Stomach (tissue), 9 donors: ENCODE data around the gene RSBN1. TPM values are rescaled to one million over a fixed set of nuclear protein-coding genes. Genes with fewer than 3 reads are reported as not detected.
A peak's percentile ranks its signal among the peaks of the same experiment; 100 is the strongest.
"Not testable (repeated sequence)": the region's sequence is repeated elsewhere in the genome, so short reads cannot be mapped to it uniquely, and the experiment has no call there.

Source experiments
- DNase-seq, 2 donors: peaks; one replicate each; pipeline versions ENCODE4 v3.0.0 to v3.0.0-alpha.2; 2013 to 2019
- H3K27ac ChIP-seq, 5 donors: fragments of 200-600 bp in 4 of 5; sonication (generic) in 4 of 5; one replicate each; pipeline ENCODE4 v1.5.1; 2013 to 2019; ENCODE audit warnings: mild to moderate bottlenecking in 1 of 5, moderate library complexity in 1 of 5
- H3K27me3 ChIP-seq, 3 donors: fragments of 200-600 bp; sonication (generic); one replicate each; pipeline ENCODE4 v1.5.1; 2017 to 2019; ENCODE audit warnings: mixed run types in 1 of 3
- H3K36me3 ChIP-seq, 4 donors: fragments of 200-600 bp; sonication (generic); 1 replicate in 3 of 4; 2 replicates in 1 of 4; pipeline ENCODE4 v1.5.1; 2016 to 2019
- H3K4me1 ChIP-seq, 4 donors: fragments of 200-600 bp; sonication (generic); one replicate each; pipeline ENCODE4 v1.5.1; 2016 to 2019
- H3K4me3 ChIP-seq, 4 donors: fragments of 200-600 bp; sonication (generic) in 3 of 4; one replicate each; pipeline ENCODE4 v1.5.1; 2016 to 2019; ENCODE audit warnings: mild to moderate bottlenecking in 1 of 4
- H3K9me3 ChIP-seq, 4 donors: fragments of 200-600 bp; sonication (generic); one replicate each; pipeline ENCODE4 v1.5.1; 2016 to 2019
- CTCF ChIP-seq, 7 experiments: fragments of 450-650 bp in 4 of 7; fragments of 200-600 bp in 3 of 7; sonication (generic) in 3 of 7; IDR thresholded peaks; one replicate each; pipeline ENCODE4 v1.5.1; 2016 to 2019; ENCODE audit warnings: antibody characterized with exemption in 7 of 7, control low read depth in 2 of 7, mild to moderate bottlenecking in 1 of 7
- EP300 ChIP-seq: sonication (generic); formaldehyde crosslinking; IDR thresholded peaks from one replicate; pipeline ENCODE4 v1.6.1; 2017; ENCODE audit warnings: antibody characterized with exemption
- POLR2A ChIP-seq, 4 donors: fragments of 450-650 bp; IDR thresholded peaks; one replicate each; pipeline ENCODE4 v1.6.1; 2016; ENCODE audit warnings: antibody characterized with exemption in 4 of 4, control low read depth in 2 of 4, mild to moderate bottlenecking in 1 of 4, moderate library complexity in 1 of 4
- POLR2AphosphoS5 ChIP-seq, 3 donors: sonication (generic); formaldehyde crosslinking; IDR thresholded peaks; one replicate each; pipeline ENCODE4 v1.6.1; 2016; ENCODE audit warnings: antibody characterized with exemption in 3 of 3
- WGBS, 5 donors: extraction: QIAGEN DNeasy Blood & Tissue Kit in 3 of 5; methylation state at CpG; one replicate each; pipeline versions ENCODE4 v1.1.5 to v1.1.7; 2013 to 2018; 5-methylcytosine and 5-hydroxymethylcytosine counted together
- intact Hi-C: fragments of 100-400 bp; cut with DNase I; formaldehyde crosslinking; loops from one replicate; pipeline ENCODE4 v1.15.1; 2023; ENCODE audit warnings: low total_unique reads
- polyA plus RNA-seq, 3 donors: library from polyadenylated mRNA; stranded (reverse); fragments of 200-250 nt; gene quantifications; one replicate each; pipeline ENCODE4 v1.2.3, GENCODE V29; 2013
- total RNA-seq, 5 donors: library from RNA; depleted of rRNA; stranded (reverse); fragments of >200 nt; gene quantifications; one replicate each; pipeline versions ENCODE4 v1.1.0 to v1.2.3, GENCODE V29; 2014 to 2016
- donor health status: healthy with polysubstance abuse.
- donor health status: Bipolar disorder and iron deficiency.
- donor health status: healthy.

The RSBN1 gene
- total and polyA plus RNA-seq, 8 donors, result 2.8 to 58.9 (median 12.6) TPM

GRCh38 chr1:113742515-113742914 is 69.8 kb downstream of the RSBN1 start:
- TF ChIP-seq EP300, result no peak
- no peak for TF ChIP-seq CTCF (IDR thresholded peaks at IDR 0.05)
- no peak for TF ChIP-seq POLR2A (IDR thresholded peaks at IDR 0.05)
- TF ChIP-seq POLR2AphosphoS5 (IDR thresholded peaks at IDR 0.05), result no peak
- DNase-seq, result peak in 1 of 2 donors; percentile 16
- no peak overlapping the region for H3K4me3 ChIP-seq
- no peaks in the 10 kb centered on the region for H3K9me3 ChIP-seq
- H3K36me3 ChIP-seq, result peaks cover 5 to 20% (median 18%) of the 10 kb centered on the region in 4 donors
- WGBS, 5 donors, result 94 to 98% (median 95%) methylated on average over 5 of the region's 5 CpGs
- H3K4me1 ChIP-seq, result peaks cover 0 to 12% (median 2%) of the 10 kb centered on the region in 4 donors
- intact Hi-C loops, result no loop called here
- no peaks in the 10 kb centered on the region for H3K27me3 ChIP-seq
- no peak overlapping the region for H3K27ac ChIP-seq

GRCh38 chr1:113734357-113735055 is 77.8 kb downstream of the RSBN1 start:
- H3K36me3 ChIP-seq, result peaks cover 12 to 77% (median 60%) of the 10 kb centered on the region in 4 donors
- H3K9me3 ChIP-seq, result no peaks in the 10 kb centered on the region
- intact Hi-C loops, result no loop called here
- H3K27me3 ChIP-seq, result no peaks in the 10 kb centered on the region
- no peak for TF ChIP-seq EP300
- TF ChIP-seq POLR2A (IDR thresholded peaks at IDR 0.05), result no peak
- TF ChIP-seq POLR2AphosphoS5 (IDR thresholded peaks at IDR 0.05), result no peak
- TF ChIP-seq CTCF (IDR thresholded peaks at IDR 0.05), result no peak
- no peaks in the 10 kb centered on the region for H3K4me1 ChIP-seq
- no peak overlapping the region for H3K4me3 ChIP-seq
- no peak overlapping the region for H3K27ac ChIP-seq
- no peak for DNase-seq
- WGBS, 5 donors, result 91 to 98% (median 95%) methylated on average over 2 of the region's 2 CpGs

- H3K27ac ChIP-seq, result no peak overlapping the region
- no peak for TF ChIP-seq POLR2A (IDR thresholded peaks at IDR 0.05)
- no peak for TF ChIP-seq CTCF (IDR thresholded peaks at IDR 0.05)
- TF ChIP-seq EP300, result no peak
- TF ChIP-seq POLR2AphosphoS5 (IDR thresholded peaks at IDR 0.05), result no peak
- H3K36me3 ChIP-seq, result peaks cover 10 to 67% (median 62%) of the 10 kb centered on the region in 4 donors
- DNase-seq, result no peak
- H3K4me1 ChIP-seq, result no peaks in the 10 kb centered on the region
- WGBS, 5 donors, result 90 to 95% (median 91%) methylated on average over 5 of the region's 5 CpGs
- no peak overlapping the region for H3K4me3 ChIP-seq
- intact Hi-C loops, result no loop called here
- H3K27me3 ChIP-seq, result no peaks in the 10 kb centered on the region
- no peaks in the 10 kb centered on the region for H3K9me3 ChIP-seq
Measured at GRCh38 chr1:113732802-113733201, 79.5 kb downstream of the RSBN1 start.

GRCh38 chr1:113721010-113721409 is 91.3 kb downstream of the RSBN1 start:
- H3K27ac ChIP-seq, result no peak overlapping the region
- no peaks in the 10 kb centered on the region for H3K4me1 ChIP-seq
- H3K9me3 ChIP-seq, result peaks cover 0 to 22% (median 2%) of the 10 kb centered on the region in 4 donors
- 96 to 100% (median 100%) methylated on average over 2 of the region's 2 CpGs for WGBS, 5 donors
- H3K27me3 ChIP-seq, result no peaks in the 10 kb centered on the region
- no peak overlapping the region for H3K4me3 ChIP-seq
- no peak for DNase-seq
- peaks cover 0 to 80% (median 66%) of the 10 kb centered on the region in 4 donors for H3K36me3 ChIP-seq
- no peak for TF ChIP-seq EP300
- TF ChIP-seq POLR2A (IDR thresholded peaks at IDR 0.05), result no peak
- TF ChIP-seq CTCF (IDR thresholded peaks at IDR 0.05), result no peak
- no peak for TF ChIP-seq POLR2AphosphoS5 (IDR thresholded peaks at IDR 0.05)
- intact Hi-C loops, result no loop called here

- H3K4me3 ChIP-seq, H3K4me1 ChIP-seq, intact Hi-C loops, H3K27ac ChIP-seq, DNase-seq, H3K27me3 ChIP-seq: not testable (repeated sequence)
- 98 to 100% (median 99%) methylated on average over 5 of the region's 5 CpGs for WGBS, 5 donors
- Histone ChIP-seq H3K9me3 (peaks cover 0 to 22% (median 2%) of the 10 kb centered on the region in 4 donors), H3K36me3 (peaks cover 8 to 68% (median 54%) of the 10 kb centered on the region in 4 donors)
Measured at GRCh38 chr1:113718621-113719020, 93.7 kb downstream of the RSBN1 start.

GRCh38 chr1:113717506-113717905 is 94.8 kb downstream of the RSBN1 start:
- WGBS, 5 donors, result 94 to 99% (median 96%) methylated on average over 5 to 6 of the region's 6 CpGs

More at GRCh38 chr1:113717506-113717905, 94.8 kb downstream of the RSBN1 start:
- DNase-seq, H3K4me1 ChIP-seq, intact Hi-C loops, H3K27ac ChIP-seq, H3K4me3 ChIP-seq, H3K27me3 ChIP-seq: not testable (repeated sequence)
- peaks cover 0 to 22% (median 2%) of the 10 kb centered on the region in 4 donors for H3K9me3 ChIP-seq
- peaks cover 10 to 69% (median 58%) of the 10 kb centered on the region in 4 donors for H3K36me3 ChIP-seq
